22Rv1 (cell line): ENCODE data around the gene SCYL3.

Source experiments
- H3K27ac ChIP-seq: fragments of 450-650 bp; 2 replicates; pipeline ENCODE4 v1.5.1; 2017
- CTCF ChIP-seq: fragments of 450-650 bp; IDR thresholded peaks from 2 replicates; pipeline ENCODE4 v1.5.1; 2017; ENCODE audit warnings: mild to moderate bottlenecking
- ZFX ChIP-seq: fragments of 450-650 bp; IDR thresholded peaks from 2 replicates; pipeline ENCODE4 v1.6.1; 2017; ENCODE audit warnings: antibody characterized with exemption, borderline replicate concordance

SCYL3 gene

GRCh38 chr1:169858467-169858866 lies 35.2 kb downstream of the SCYL3 start:
- H3K27ac ChIP-seq, result peak overlapping the region; percentile 53
- TF ChIP-seq CTCF, result no peak
- TF ChIP-seq ZFX, result no peak

- TF ChIP-seq CTCF (no peak), ZFX (no peak)
- no peak overlapping the region; the same call in 1 of the 2 replicates for H3K27ac ChIP-seq
These were observed 40.4 kb downstream of the SCYL3 start for GRCh38 chr1:169853341-169853740.

GRCh38 chr1:169849346-169850022 lies 44.2 kb downstream of the SCYL3 start:
- TF ChIP-seq ZFX, result no peak
- TF ChIP-seq CTCF, result no peak
- peak overlapping the region; percentile 39 for H3K27ac ChIP-seq

- H3K27ac ChIP-seq, result peak overlapping the region; percentile 39
- TF ChIP-seq ZFX (no peak), CTCF (no peak)
These were observed 45.2 kb downstream of the SCYL3 start for GRCh38 chr1:169848456-169848855.

GRCh38 chr1:169844941-169845608 lies 48.6 kb downstream of the SCYL3 start:
- no peak overlapping the region for H3K27ac ChIP-seq
- TF ChIP-seq ZFX, result no peak
- no peak for TF ChIP-seq CTCF

- TF ChIP-seq ZFX, result no peak
- no peak overlapping the region for H3K27ac ChIP-seq
These were observed 54.8 kb downstream of the SCYL3 start for GRCh38 chr1:169838942-169839341.

- H3K27ac ChIP-seq, result no peak overlapping the region
- TF ChIP-seq CTCF (no peak), ZFX (no peak)
These were observed 57.5 kb downstream of the SCYL3 start for GRCh38 chr1:169836198-169836597.

- H3K27ac ChIP-seq, result no peak overlapping the region
- TF ChIP-seq CTCF (no peak), ZFX (no peak)
These were observed 58.0 kb downstream of the SCYL3 start for GRCh38 chr1:169835647-169836046.
